Measurements from ENCODE around the gene DUOXA2.

DUOXA2 gene

GRCh38 chr15:45165536-45165935 is 51.4 kb downstream of the DUOXA2 start:
- DNase-seq: no peak

- no peak for DNase-seq
Observed at GRCh38 chr15:45166834-45167630, 52.9 kb downstream of the DUOXA2 start.

- no peak for DNase-seq
Observed at GRCh38 chr15:45167631-45168205, 53.6 kb downstream of the DUOXA2 start.

Measured in cerebellar nuclear complex (tissue), 1 donor.